ENCODE results near the gene KCTD8.

The KCTD8 gene

DNA sequence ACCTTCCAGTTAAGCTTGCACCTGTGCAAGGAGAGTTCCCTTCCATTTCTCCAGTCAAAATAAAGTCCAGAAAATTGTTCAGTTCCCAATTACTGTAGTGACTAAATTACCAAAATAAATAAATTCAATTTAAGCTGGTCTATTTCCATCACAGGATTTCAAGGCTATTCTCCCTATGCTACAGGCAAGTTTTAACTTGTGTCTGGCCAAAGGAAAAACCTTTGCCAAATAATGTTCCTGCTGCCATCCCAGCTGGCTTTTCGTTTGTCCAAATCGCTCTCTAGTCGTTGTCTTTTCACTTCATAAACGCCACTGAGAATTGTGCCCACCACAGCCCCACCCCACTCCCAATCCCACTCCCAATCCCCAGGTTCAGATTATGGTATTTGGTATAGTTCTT lies 2.4 kb downstream of the KCTD8 start:
- Histone ChIP-seq H3K4me3 (ENCODE audit: low read depth, low read length) (peak overlapping the region; percentile 52), H3K9me3 (ENCODE audit: control insufficient read depth, insufficient read depth, low read depth, low read length) (no peaks in the 10 kb centered on the region)
- CTCF ChIA-PET = no interaction called here

More for the DNA sequence above, 2.4 kb downstream of the KCTD8 start:
- H3K4me1 ChIP-seq (ENCODE audit: control insufficient read depth, insufficient read depth, low read length) = no peaks in the 10 kb centered on the region
- no peaks in the 10 kb centered on the region for H3K36me3 ChIP-seq (ENCODE audit: control insufficient read depth in 2 of 2, insufficient read depth in 1 of 2, low read length in 2 of 2)
- POLR2A ChIA-PET = no interaction called here
- TF ChIP-seq ZNF518A (tag by site-specific recombination; conservative IDR thresholded peaks at IDR 0.05; ENCODE audit: low read depth) = no peak
- no peak for TF ChIP-seq ZNF521 (tag by site-specific recombination; IDR thresholded peaks at IDR 0.05)
- TF ChIP-seq, protein P1, sequence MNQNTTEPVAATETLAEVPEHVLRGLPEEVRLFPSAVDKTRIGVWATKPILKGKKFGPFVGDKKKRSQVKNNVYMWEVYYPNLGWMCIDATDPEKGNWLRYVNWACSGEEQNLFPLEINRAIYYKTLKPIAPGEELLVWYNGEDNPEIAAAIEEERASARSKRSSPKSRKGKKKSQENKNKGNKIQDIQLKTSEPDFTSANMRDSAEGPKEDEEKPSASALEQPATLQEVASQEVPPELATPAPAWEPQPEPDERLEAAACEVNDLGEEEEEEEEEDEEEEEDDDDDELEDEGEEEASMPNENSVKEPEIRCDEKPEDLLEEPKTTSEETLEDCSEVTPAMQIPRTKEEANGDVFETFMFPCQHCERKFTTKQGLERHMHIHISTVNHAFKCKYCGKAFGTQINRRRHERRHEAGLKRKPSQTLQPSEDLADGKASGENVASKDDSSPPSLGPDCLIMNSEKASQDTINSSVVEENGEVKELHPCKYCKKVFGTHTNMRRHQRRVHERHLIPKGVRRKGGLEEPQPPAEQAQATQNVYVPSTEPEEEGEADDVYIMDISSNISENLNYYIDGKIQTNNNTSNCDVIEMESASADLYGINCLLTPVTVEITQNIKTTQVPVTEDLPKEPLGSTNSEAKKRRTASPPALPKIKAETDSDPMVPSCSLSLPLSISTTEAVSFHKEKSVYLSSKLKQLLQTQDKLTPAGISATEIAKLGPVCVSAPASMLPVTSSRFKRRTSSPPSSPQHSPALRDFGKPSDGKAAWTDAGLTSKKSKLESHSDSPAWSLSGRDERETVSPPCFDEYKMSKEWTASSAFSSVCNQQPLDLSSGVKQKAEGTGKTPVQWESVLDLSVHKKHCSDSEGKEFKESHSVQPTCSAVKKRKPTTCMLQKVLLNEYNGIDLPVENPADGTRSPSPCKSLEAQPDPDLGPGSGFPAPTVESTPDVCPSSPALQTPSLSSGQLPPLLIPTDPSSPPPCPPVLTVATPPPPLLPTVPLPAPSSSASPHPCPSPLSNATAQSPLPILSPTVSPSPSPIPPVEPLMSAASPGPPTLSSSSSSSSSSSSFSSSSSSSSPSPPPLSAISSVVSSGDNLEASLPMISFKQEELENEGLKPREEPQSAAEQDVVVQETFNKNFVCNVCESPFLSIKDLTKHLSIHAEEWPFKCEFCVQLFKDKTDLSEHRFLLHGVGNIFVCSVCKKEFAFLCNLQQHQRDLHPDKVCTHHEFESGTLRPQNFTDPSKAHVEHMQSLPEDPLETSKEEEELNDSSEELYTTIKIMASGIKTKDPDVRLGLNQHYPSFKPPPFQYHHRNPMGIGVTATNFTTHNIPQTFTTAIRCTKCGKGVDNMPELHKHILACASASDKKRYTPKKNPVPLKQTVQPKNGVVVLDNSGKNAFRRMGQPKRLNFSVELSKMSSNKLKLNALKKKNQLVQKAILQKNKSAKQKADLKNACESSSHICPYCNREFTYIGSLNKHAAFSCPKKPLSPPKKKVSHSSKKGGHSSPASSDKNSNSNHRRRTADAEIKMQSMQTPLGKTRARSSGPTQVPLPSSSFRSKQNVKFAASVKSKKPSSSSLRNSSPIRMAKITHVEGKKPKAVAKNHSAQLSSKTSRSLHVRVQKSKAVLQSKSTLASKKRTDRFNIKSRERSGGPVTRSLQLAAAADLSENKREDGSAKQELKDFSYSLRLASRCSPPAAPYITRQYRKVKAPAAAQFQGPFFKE (tag by site-specific recombination; IDR thresholded peaks at IDR 0.05; ENCODE audit: borderline replicate concordance) = no peak
- TF ChIP-seq ZNF843 (tag by site-specific recombination; IDR thresholded peaks at IDR 0.05) = no peak
- TF ChIP-seq ZNF658 (tag by site-specific recombination; IDR thresholded peaks at IDR 0.05) = no peak
- TF ChIP-seq ZNF354C (tag by site-specific recombination; IDR thresholded peaks at IDR 0.05; ENCODE audit: borderline replicate concordance, low read depth) = no peak
- no peak for TF ChIP-seq ZNF184 (tag by site-specific recombination; IDR thresholded peaks at IDR 0.05)
- TF ChIP-seq BCL6B (tag by site-specific recombination; IDR thresholded peaks at IDR 0.05) = no peak
- TF ChIP-seq ZNF324 (tag by site-specific recombination; IDR thresholded peaks at IDR 0.05) = no peak
- no peak for TF ChIP-seq ZSCAN18 (tag by site-specific recombination; IDR thresholded peaks at IDR 0.05)
- no peak for TF ChIP-seq ZNF155 (tag by site-specific recombination; IDR thresholded peaks at IDR 0.05)
- no peak for TF ChIP-seq REPIN1 (tag by site-specific recombination; IDR thresholded peaks at IDR 0.05; ENCODE audit: low read depth)
- H3K27ac ChIP-seq (ENCODE audit: extremely low read depth, low read depth, low read length) = no peak overlapping the region

Data from HEK293 (cell line).